ENCODE measurements around the gene TNFRSF12A.

The TNFRSF12A gene

DNA sequence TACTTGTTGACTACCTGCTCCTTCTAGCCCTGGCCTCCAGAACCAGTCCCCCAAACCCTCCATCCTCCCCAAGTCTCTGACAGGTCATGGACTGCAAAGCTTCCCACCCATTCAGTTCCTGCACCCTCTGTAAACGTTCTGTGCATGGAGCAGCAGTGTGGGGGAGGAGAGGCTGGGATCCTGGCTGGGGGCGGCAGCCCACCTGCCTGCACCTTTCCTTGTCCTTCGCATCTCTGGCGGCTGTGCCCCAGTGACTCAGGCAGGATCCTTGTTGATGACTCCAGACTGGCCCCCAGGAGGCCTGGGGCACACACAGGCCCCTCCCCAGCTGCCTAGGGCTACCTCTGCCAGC lies 38.3 kb upstream of the TNFRSF12A start:
- Histone ChIP-seq H3K27ac (ENCODE audit: extremely low read depth, low read depth, low read length) (no peak overlapping the region), H3K9me3 (ENCODE audit: control insufficient read depth, insufficient read depth, low read depth, low read length) (no peaks in the 10 kb centered on the region), H3K4me1 (ENCODE audit: control insufficient read depth, insufficient read depth, low read length) (no peaks in the 10 kb centered on the region), H3K4me3 (ENCODE audit: low read depth, low read length) (no peak overlapping the region), H3K36me3 (ENCODE audit: control insufficient read depth in 2 of 2, insufficient read depth in 1 of 2, low read length in 2 of 2) (peaks cover 3 to 15% of the 10 kb centered on the region in 2 experiments; a peak in 2 of 3 replicates)
- no peak for TF ChIP-seq ZNF169 (tag by site-specific recombination; IDR thresholded peaks at IDR 0.05)
- no peak for TF ChIP-seq SP3 (tag by site-specific recombination; IDR thresholded peaks at IDR 0.05)
- TF ChIP-seq ZNF394 (tag by site-specific recombination; IDR thresholded peaks at IDR 0.05; ENCODE audit: borderline replicate concordance) = peak; percentile 28; the same call in 1 of the 2 replicates
- TF ChIP-seq GLIS1 (tag by site-specific recombination; IDR thresholded peaks at IDR 0.05) = peak; percentile 73
- TF ChIP-seq SP2 (tag by site-specific recombination; IDR thresholded peaks at IDR 0.05) = no peak
- no peak for TF ChIP-seq ZNF274 (IDR thresholded peaks at IDR 0.05; ENCODE audit: low read length)
- no peak for TF ChIP-seq ZNF274 (tag by site-specific recombination; IDR thresholded peaks at IDR 0.05; ENCODE audit: borderline replicate concordance)
- no peak for TF ChIP-seq ZNF324 (tag by site-specific recombination; IDR thresholded peaks at IDR 0.05)
- no peak for TF ChIP-seq ZXDB (tag by site-specific recombination; IDR thresholded peaks at IDR 0.05)
- TF ChIP-seq ZNF37A (tag by site-specific recombination; IDR thresholded peaks at IDR 0.05) = no peak
- TF ChIP-seq KLF10 (tag by site-specific recombination; IDR thresholded peaks at IDR 0.05) = no peak
- no peak for TF ChIP-seq ZNF544 (tag by site-specific recombination; IDR thresholded peaks at IDR 0.05)
- TF ChIP-seq ZIC2 (tag by site-specific recombination; IDR thresholded peaks at IDR 0.05) = peak; percentile 43; the same call in 1 of the 2 replicates
- peak; percentile 82 for TF ChIP-seq ZNF600 (tag by site-specific recombination; IDR thresholded peaks at IDR 0.05)
- TF ChIP-seq, protein P1, sequence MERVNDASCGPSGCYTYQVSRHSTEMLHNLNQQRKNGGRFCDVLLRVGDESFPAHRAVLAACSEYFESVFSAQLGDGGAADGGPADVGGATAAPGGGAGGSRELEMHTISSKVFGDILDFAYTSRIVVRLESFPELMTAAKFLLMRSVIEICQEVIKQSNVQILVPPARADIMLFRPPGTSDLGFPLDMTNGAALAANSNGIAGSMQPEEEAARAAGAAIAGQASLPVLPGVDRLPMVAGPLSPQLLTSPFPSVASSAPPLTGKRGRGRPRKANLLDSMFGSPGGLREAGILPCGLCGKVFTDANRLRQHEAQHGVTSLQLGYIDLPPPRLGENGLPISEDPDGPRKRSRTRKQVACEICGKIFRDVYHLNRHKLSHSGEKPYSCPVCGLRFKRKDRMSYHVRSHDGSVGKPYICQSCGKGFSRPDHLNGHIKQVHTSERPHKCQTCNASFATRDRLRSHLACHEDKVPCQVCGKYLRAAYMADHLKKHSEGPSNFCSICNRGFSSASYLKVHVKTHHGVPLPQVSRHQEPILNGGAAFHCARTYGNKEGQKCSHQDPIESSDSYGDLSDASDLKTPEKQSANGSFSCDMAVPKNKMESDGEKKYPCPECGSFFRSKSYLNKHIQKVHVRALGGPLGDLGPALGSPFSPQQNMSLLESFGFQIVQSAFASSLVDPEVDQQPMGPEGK (tag by site-specific recombination; IDR thresholded peaks at IDR 0.05) = peak; percentile 24; the same call in 1 of the 2 replicates
- TF ChIP-seq ZNF121 (tag by site-specific recombination; IDR thresholded peaks at IDR 0.05) = no peak
- TF ChIP-seq EGR2 (tag by site-specific recombination; IDR thresholded peaks at IDR 0.05; ENCODE audit: low read depth) = peak; percentile 83
- peak; percentile 92 for TF ChIP-seq ZFHX2 (tag by site-specific recombination; conservative IDR thresholded peaks at IDR 0.05)
- no peak for TF ChIP-seq ZNF701 (tag by site-specific recombination; IDR thresholded peaks at IDR 0.05)
- TF ChIP-seq ZNF558 (tag by site-specific recombination; IDR thresholded peaks at IDR 0.05) = no peak
- no peak for TF ChIP-seq TRIM28 (IDR thresholded peaks at IDR 0.05; ENCODE audit: borderline replicate concordance, low read length)
- TF ChIP-seq ZNF585B (tag by site-specific recombination; IDR thresholded peaks at IDR 0.05) = no peak
- no peak for TF ChIP-seq HOXC10 (CRISPR knock-in tag; IDR thresholded peaks at IDR 0.05)
- peak; percentile 53 for TF ChIP-seq SCRT2 (tag by site-specific recombination; IDR thresholded peaks at IDR 0.05)
- no peak for TF ChIP-seq ZNF473 (tag by site-specific recombination; IDR thresholded peaks at IDR 0.05)
- CTCF ChIA-PET = interaction anchor here (1.4 to 2.8 kb wide), 4 partner anchors 10 to 55 kb away, joined by 4 to 12 read pairs (median 5); partner anchors contain the start of gene PAQR4
- POLR2A ChIA-PET = interaction anchor here (0.7 to 2.2 kb wide), 8 partner anchors 9 to 552 kb away, joined by 3 to 25 read pairs (median 4); partner anchors contain the start of genes HCFC1R1, KREMEN2, THOC6 and TNFRSF12A

DNA sequence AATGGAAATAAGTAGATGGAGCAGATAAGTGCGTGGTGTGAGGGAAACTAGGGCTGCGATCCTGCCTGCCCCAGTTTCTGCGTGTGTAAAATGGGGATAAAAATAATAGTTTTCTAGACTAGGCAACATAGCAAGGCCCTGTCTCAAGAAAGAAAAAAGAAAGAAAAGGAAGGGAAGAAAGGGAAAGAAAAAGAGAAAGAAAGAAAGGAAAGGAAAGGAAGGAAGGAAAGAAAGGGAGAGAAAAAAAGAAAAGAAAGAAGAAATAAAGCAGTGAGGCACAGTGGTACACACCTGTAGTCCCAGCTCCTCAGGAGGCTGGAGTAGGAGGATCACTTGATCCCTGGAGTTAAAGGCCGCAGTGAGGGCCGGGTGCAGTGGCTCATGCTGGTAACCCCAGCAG lies 37.8 kb upstream of the TNFRSF12A start:
- TF ChIP-seq ZNF366 (tag by site-specific recombination; conservative IDR thresholded peaks at IDR 0.05) (peak; percentile 91), ZNF214 (tag by site-specific recombination; IDR thresholded peaks at IDR 0.05; ENCODE audit: borderline replicate concordance) (no peak), ZNF335 (tag by site-specific recombination; conservative IDR thresholded peaks at IDR 0.05) (0 out of 2 replicates have a peak, but pooled peaks have one; percentile 18), PRDM1 (tag by site-specific recombination; IDR thresholded peaks at IDR 0.05) (peak; percentile 99)
- POLR2A ChIA-PET = interaction anchor here (0.7 to 1.7 kb wide), 6 partner anchors 8 to 552 kb away, joined by 3 to 5 read pairs (median 4); partner anchors contain the start of genes HCFC1R1 and THOC6
- no peaks in the 10 kb centered on the region for H3K9me3 ChIP-seq (ENCODE audit: control insufficient read depth, insufficient read depth, low read depth, low read length)
- H3K4me1 ChIP-seq (ENCODE audit: control insufficient read depth, insufficient read depth, low read length) = no peaks in the 10 kb centered on the region
- no peak overlapping the region for H3K4me3 ChIP-seq (ENCODE audit: low read depth, low read length)
- CTCF ChIA-PET = interaction anchor here (0.8 to 2.8 kb wide), 6 partner anchors 10 to 61 kb away, joined by 3 to 12 read pairs (median 4); partner anchors contain the start of gene PAQR4
- H3K27ac ChIP-seq (ENCODE audit: extremely low read depth, low read depth, low read length) = no peak overlapping the region
- peaks cover 3 to 10% of the 10 kb centered on the region in 2 experiments; a peak in 2 of 3 replicates for H3K36me3 ChIP-seq (ENCODE audit: control insufficient read depth in 2 of 2, insufficient read depth in 1 of 2, low read length in 2 of 2)
